ENCODE measurements around the gene SYNGR4.

SYNGR4 gene

DNA sequence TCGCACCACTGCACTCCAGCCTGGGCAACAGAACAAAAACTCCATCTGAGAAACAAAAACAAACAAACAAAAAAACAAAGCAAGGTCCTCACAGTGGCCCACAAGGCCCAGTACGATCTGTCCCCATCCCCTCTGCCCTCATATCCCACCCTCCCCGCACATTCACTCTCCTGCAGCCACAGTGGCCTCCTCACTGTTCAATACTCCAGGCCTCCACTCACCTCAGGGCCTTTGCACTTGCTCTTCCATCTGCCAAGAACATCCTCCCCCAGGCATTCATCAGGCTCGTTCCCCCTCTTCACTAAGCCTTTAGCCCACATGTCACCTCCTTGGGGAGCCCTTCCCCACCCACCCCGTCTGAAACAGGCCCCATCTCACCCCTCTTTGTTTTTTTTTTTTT is 5.0 kb upstream of the SYNGR4 start:
- TF ChIP-seq, protein P1, sequence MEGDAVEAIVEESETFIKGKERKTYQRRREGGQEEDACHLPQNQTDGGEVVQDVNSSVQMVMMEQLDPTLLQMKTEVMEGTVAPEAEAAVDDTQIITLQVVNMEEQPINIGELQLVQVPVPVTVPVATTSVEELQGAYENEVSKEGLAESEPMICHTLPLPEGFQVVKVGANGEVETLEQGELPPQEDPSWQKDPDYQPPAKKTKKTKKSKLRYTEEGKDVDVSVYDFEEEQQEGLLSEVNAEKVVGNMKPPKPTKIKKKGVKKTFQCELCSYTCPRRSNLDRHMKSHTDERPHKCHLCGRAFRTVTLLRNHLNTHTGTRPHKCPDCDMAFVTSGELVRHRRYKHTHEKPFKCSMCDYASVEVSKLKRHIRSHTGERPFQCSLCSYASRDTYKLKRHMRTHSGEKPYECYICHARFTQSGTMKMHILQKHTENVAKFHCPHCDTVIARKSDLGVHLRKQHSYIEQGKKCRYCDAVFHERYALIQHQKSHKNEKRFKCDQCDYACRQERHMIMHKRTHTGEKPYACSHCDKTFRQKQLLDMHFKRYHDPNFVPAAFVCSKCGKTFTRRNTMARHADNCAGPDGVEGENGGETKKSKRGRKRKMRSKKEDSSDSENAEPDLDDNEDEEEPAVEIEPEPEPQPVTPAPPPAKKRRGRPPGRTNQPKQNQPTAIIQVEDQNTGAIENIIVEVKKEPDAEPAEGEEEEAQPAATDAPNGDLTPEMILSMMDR (IDR thresholded peaks at IDR 0.05; ENCODE audit: extremely low read depth, insufficient read depth, missing control alignments) = no peak
- in situ Hi-C loops (cut with MboI; ENCODE audit: low pct_unique_long_range_greater_than_20kb, low sequenced_read_pairs, unreplicated experiment) = no loop called here

DNA sequence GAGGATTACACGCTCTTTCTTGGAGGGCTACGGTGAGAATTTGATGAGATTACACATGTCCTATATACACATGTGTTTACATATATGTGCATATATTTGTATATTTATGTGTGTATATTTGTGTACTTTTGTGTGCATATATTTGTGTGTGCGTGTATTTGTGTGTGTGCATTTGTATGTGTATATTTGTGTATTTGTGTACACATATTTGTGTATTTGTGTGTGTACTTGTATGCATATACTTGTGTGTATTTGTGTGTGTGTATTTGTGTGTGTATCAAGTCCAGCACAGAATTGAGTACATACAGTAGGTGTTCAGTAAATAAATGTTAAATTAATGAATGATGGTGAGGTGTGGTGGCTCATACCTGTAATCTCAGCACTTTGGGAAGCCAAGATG is 2.3 kb upstream of the SYNGR4 start:
- DNase-seq (ENCODE audit: low spot score) = no peak
- TF ChIP-seq, protein P1 (IDR thresholded peaks at IDR 0.05; ENCODE audit: extremely low read depth, insufficient read depth, missing control alignments) = no peak
- in situ Hi-C loops (cut with MboI; ENCODE audit: low pct_unique_long_range_greater_than_20kb, low sequenced_read_pairs, unreplicated experiment) = no loop called here

More for the DNA sequence above, 5.0 kb upstream of the SYNGR4 start:
- DNase-seq (ENCODE audit: low spot score) = no peak

DNA sequence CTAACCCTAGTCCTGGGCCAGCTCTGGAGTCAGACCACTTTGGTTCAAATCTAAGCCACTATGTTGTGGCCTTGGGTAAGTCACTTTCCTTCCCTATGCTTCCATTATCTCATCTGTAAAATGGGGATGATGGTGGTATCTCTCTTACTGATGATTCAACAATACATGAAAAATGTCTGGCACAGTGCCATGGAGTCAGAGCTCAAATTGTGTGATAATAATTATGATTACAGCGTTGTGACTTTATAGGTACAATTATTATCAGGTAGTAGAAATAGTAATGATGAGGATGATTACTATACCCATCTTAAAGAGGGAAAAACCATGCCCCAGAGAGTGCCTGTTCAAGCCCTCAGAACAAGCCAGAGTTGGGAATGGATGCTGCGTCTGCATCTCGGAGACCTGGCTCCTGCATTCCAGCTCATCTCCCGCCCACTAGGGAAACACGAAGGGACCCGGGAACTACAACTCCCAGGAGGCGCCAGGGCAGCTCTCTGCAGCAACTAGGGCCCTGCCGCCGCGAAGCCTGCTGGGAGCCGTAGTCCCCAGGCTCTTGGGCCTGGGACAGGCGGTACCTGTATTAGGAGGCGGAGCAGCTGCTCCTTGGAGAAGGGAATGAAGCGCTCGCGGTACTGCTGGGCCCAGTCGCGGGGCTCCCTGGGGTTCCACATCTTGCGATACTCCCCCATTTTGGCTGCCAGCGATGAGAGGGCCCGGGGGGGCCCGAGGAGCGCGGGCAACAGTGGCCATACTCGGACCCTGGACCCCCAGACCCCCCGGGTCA is 1.3 kb upstream of the SYNGR4 start:
- TF ChIP-seq, protein P1 (IDR thresholded peaks at IDR 0.05; ENCODE audit: extremely low read depth, insufficient read depth, missing control alignments) = no peak
- DNase-seq (ENCODE audit: low spot score) = peak; percentile 87
- in situ Hi-C loops (cut with MboI; ENCODE audit: low pct_unique_long_range_greater_than_20kb, low sequenced_read_pairs, unreplicated experiment) = no loop called here

DNA sequence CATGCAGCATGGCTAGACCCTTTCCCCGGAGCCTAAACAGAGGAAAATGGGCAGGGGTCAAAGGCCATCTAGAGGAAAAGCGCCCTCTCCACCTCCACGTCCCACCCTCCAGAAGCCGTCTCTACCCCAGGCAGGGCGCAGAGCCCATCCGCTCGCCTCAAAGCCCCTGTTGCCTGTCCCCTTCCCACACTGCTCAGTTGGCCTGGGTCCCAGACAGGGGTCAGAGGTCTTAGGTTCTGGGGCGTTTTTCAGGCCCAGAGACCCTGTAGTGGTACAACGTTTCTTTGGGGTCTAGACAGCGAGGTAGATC is 712 bp upstream of the SYNGR4 start:
- TF ChIP-seq, protein P1 (IDR thresholded peaks at IDR 0.05; ENCODE audit: extremely low read depth, insufficient read depth, missing control alignments) = no peak
- in situ Hi-C loops (cut with MboI; ENCODE audit: low pct_unique_long_range_greater_than_20kb, low sequenced_read_pairs, unreplicated experiment) = no loop called here
- peak; percentile 21 for DNase-seq (ENCODE audit: low spot score)

DNA sequence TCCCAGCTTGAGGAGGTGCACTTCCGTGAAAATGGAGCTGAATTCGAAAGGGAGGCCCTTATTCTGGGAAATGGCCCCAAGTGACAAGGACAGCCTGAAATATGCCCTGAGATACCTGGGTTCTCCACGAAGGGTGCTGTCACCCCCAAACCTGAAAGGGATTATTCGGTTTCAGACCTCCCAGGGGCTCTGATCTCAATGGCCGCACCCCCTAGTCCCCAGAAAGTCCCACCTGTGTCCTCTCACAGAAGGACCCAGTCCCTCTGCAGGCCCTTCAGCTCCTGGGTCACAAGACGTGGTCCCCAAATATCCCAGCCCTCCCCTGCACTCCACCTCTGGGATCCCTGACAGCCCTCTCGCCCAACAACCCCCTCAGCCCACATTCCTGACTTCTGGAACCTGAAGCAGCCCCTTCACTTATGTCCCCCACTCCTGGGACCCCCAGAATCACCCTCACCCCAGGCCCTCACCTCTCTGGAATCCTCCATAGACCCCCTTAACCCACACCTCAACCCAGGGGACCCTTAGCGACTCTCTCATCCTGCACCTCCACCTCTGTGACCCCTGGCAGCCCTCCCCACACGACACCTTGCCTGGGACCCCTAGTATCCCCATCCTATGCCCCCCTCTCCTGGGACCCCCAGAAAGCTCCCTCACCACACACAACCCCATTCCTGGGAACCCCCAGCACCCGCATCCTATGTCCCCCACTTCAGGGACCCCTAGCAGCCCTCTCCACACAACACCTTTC is 606 bp downstream of the SYNGR4 start:
- DNase-seq (ENCODE audit: low spot score) = no peak
- in situ Hi-C loops (cut with MboI; ENCODE audit: low pct_unique_long_range_greater_than_20kb, low sequenced_read_pairs, unreplicated experiment) = no loop called here
- TF ChIP-seq, protein P1 (IDR thresholded peaks at IDR 0.05; ENCODE audit: extremely low read depth, insufficient read depth, missing control alignments) = no peak

DNA sequence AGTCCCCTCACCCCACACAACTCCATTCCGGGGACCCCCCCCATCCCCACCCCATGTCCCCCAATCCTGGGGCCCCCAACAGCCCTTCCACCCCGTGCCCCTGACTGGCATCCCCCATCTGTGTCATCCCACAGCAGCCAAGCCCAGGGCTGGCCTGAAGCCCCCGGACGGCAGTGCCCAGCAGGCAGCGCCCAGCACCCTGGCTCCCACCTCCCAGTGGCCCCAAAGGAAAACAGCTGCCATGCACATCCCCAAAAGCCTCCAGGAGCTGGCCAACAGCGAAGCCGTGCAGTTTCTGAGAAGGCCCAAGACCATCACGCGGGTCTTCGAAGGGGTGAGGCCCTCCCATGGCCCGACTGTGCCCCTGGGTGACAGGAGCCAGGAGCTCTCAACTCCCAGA is 1.4 kb downstream of the SYNGR4 start:
- DNase-seq (ENCODE audit: low spot score) = no peak
- in situ Hi-C loops (cut with MboI; ENCODE audit: low pct_unique_long_range_greater_than_20kb, low sequenced_read_pairs, unreplicated experiment) = no loop called here
- TF ChIP-seq, protein P1 (IDR thresholded peaks at IDR 0.05; ENCODE audit: extremely low read depth, insufficient read depth, missing control alignments) = no peak

All from GM13977 (cell line).